GM19025 (cell line): Measurements from ENCODE around the gene UBAC1.
"Not testable (repeated sequence)": the region's sequence is repeated elsewhere in the genome, so short reads cannot be mapped to it uniquely, and the experiment has no call there.

ENCODE experiments used
- ATAC-seq: cut with Tn5 transposase; IDR thresholded peaks from one replicate; pipeline ENCODE4 v1.9.1; 2021; ENCODE audit warnings: mild to moderate bottlenecking, low read depth, moderate library complexity; ENCODE audit not compliant: unreplicated experiment

The UBAC1 gene

GRCh38 chr9:135945969-135946368 is 15.2 kb downstream of the UBAC1 start:
- no peak for ATAC-seq

- ATAC-seq: no peak
Observed at GRCh38 chr9:135944444-135945252, 16.5 kb downstream of the UBAC1 start.

GRCh38 chr9:135943604-135944003 is 17.6 kb downstream of the UBAC1 start:
- not testable (repeated sequence) for ATAC-seq

DNA sequence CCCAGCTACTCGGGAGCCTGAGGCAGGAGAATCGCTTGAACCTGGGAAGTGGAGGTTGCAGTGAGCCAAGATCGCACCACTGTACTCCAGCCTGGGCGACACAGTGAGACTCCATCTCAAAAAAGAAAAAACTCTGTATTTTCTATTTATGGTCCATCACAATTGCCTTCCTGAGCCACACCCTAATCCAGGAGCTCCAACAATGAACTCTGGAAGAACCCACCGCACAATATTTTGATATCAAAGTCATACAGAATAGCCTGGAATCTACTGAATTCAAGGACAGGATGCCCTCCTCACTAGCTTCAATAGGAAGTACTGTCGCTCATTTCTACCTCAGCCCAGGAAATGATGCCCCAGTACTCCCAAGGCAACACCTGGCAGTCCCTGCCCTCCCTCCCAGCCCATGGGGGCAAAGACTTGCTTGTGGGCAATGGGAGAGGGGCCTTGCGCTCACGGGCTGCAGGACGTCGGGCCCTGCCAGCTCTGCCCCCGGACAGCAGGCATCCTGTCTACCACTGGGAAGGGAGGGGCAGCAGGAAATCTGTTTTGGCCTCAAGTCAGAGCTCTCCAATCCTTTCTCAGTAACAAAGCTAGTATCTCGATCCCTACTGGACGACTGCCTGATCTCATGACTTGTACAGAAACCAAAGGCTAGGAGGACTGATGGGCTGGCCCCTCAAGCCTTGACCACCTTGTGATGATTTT is 19.7 kb downstream of the UBAC1 start:
- no peak for ATAC-seq

GRCh38 chr9:135939351-135940265 is 21.6 kb downstream of the UBAC1 start:
- no peak for ATAC-seq

DNA sequence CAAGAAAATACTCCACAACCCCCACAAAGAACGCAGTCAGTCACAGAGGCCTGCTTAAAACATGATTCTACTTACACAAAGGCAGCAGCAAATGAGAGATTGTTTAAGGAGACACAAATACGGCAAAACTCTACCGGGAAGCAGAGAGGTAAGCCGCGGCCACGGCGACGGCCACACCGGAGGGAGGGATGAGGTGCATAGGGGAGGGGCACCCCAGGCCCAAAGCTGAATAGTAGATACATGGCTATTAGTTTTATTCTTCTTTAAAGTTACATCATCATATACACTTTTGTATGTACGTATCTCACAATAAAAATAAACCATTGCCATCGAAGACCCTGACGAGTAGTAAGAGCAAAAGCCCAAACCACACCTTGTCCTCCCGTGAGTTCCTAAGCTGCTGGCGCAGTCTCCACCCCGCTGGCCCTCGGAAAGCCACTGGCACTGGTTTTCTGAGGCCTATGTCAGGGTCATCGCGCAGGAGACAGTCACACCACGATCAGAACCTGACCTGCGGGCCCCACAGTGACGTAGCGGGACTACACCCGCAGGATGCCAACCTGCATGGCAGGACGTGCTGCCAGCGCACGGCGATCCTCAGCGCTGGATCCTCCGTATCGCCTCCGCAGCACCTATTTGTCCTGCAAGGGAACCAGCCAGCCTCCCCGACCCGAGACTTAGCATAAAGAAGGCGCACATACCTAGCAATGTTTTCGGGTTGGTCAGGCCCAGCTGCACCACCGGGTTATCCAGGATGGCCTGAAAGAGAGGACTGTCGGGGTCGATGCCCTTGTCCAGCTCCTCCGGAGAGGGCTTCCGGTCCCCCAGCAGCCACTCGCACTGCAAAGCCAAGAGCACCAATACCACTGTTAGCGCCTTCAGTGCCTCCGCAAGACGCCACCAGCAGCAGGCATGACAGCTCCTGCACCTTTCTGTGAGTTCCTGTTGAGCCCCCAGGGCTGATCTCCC is 23.4 kb downstream of the UBAC1 start:
- no peak for ATAC-seq

GRCh38 chr9:135933114-135933513 is 28.1 kb downstream of the UBAC1 start:
- no peak for ATAC-seq

DNA sequence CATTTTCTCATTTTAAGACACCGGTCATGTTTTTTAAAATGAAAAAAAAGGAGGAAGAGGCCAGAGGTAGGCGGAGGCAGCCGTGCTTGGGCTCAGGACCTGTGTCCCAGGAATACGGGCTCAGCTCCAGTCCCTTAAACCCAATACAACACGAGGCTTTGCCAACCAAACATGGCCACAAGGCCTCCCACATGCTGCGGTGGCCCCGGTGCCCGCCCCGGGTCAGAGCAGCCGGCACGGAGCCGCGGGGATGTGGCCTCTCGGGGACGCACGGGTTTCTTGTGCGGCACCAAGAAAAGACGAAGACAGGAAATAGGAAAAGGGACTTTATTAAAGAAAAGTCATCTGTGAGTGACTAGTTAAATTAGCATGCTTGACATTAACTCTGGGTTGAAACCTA is 28.5 kb downstream of the UBAC1 start:
- no peak for ATAC-seq

DNA sequence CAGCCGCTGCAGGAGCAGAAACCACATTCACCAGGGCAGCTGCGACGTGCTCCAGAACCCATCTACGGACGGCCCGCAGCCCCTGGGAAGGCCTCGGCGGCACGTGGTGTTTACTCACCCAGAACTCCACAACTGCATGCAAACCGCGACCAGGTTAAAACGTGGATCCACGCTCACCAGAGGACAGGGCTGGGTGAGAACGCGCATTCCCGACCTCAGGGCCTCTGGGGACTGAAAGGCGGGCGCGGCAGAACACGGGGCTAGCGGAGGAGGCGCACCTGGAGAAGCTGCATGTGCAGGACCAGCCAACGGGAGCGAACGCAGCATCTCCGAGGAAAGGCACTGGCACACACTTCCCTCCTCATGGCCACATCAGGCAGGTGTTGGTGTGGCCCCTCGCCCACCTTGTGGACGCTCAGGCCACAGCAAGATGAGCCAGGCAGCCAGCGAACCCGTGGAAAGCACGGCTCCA is 29.8 kb downstream of the UBAC1 start:
- no peak for ATAC-seq

DNA sequence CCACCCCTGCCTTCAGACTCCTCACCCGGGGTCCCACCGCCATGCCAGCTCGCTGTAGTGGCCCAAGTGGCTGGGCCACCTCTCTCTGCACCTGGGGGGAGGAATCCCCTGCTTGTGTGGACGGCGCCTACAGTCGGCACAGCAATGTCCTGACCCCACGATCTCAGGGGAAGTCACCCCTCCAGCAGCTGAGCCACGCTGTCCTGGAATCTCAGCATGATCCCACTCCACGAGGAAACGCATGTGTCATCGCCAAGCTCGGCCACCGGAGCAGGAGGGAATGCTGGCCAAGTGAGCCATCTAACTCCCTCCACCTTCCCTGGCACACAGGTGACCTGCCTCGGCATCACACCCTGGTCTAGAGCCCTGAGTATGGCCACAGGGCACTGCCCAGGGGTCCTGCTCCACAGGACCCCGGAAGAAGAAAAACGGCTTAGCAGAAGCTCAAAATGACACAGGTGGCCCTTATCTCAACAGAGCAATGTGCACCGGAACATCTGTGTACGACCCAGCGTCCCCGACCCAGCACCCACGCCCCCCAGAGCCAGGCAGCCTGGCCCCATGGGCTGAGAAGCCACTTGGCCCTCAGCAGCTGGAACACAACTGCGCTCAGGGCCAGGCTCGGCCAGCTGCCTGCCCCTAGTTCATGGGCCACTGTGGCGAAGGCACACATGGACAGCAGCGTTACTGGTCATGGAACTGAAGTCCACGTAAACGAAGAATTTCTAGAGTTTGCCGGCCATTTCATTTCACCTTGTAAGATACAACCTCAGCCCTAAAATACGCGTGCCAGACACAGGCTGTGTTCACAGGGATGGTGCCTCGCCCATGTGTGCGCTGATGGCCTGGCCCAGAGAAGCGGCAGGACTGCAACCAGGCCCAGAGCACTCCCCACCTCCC is 30.5 kb downstream of the UBAC1 start:
- no peak for ATAC-seq

DNA sequence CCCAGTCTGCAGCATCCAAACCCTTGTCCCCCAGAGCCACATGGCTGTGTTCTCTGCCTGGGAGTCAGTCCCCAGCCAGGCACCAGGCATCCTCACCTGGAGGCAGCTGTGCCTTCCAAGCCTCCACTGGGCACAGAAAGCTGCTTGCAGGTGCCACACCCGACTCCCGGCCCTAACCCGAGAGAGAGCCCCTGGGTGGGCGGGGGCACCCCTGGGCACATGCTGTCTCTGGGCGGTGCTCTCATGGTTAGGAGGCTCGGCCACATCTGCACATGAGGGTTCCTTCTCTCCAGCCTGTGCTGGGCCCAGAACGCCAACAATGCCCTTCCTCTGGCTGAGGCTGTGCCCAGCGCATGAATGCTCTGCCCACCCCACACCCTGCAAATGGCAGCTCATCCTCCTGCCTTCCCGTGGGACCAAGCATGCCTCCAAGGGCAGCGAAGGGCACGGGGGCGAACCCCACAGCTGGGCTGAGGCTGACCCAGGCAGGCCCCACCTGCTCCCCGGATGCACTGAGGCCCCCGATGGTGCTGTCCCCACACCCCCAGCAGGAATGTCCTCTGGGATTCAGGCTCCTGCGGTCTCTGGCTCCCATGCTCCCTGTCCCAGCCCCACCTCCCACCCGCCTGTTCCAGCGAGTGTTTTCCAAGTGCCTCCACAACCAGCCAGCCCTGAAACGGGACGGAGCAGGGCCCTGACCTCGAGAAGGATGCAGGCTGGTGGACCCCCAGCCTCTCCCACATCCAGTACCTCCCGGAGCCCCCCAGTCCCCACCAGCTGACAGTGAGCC is 31.3 kb downstream of the UBAC1 start:
- ATAC-seq: no peak

- ATAC-seq: no peak
Observed at GRCh38 chr9:135928731-135929655, 32.2 kb downstream of the UBAC1 start.

DNA sequence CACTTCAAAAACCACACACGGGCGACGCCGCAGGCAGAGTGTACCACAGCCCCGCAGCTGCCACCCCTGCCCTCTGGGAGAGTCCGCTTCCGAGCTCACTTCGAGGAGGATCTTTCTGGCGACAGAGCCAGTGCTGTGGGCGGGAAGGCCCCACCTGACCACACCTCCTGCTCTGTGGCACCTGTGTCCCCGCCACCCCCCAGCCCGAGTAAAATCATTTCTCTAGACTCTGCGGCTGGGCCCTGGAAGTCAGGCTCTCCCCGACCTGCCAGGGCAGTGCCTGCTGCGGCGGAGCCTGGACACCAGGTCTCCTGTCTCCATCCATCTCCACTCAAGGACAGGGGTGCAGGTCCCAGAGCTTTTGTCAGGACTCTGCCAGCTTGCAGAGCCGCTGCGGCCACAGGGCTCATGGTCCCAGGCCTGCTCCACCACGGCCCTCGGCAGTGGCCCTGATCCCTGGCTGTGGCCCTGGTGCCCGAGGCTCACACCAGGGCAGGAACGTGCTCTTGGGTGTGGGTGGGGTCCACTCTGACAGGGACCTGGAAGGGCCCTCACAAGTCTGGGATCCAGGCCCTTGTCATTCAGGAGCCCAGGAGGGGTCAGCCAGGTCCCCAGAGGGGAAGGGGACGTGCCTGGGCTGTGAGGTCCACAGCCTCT is 33.0 kb downstream of the UBAC1 start:
- no peak for ATAC-seq

GRCh38 chr9:135927195-135928013 is 33.8 kb downstream of the UBAC1 start:
- ATAC-seq: no peak

DNA sequence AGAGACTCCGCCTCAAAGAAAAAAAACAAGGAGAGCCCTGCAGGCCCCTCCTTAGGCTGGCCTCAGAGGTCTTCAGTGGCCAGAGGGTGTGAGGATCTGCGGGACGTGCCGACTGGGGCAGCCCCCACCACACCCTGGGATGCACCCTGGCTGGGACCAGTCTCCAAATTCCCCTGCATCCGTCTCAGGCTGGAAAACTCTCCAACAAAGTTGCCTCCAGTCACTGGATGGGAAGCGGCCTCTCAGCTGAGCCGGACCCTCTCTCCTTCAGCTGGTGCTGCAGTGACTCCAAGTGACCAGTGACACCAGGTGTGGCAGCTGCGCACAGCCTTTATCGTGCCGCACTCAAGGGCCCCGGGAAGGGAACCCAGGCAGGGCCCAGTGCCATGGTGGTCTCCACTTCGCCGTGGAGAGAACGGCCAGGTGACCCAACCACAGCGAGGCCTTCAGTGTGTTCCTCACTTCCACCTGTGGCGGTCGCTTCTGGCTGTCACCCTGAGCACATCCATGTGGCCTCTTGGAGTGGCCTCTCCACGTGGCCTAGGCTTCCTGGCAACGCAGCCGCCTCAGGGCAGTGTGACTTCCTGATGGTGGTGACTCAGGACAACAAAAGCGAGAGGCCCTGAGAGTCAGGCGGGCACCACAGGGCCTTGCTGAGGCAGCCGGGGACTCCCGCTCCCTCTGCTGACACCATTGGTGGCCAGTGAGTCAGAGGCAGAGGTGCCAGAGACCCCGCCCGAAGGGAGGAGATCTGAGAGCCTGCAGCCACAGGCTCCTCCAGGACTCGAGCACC is 34.6 kb downstream of the UBAC1 start:
- ATAC-seq: no peak
